ENCODE data around the gene RGS4. TPM values are rescaled to one million over a fixed set of nuclear protein-coding genes. Genes with fewer than 3 reads are reported as not detected.
A peak's percentile ranks its signal among the peaks of the same experiment; 100 is the strongest.

RGS4 gene
- 15.6 TPM for polyA plus RNA-seq (2013, experiment 1 of 2)
- polyA plus RNA-seq (2013, experiment 2 of 2) = 14.8 TPM

DNA sequence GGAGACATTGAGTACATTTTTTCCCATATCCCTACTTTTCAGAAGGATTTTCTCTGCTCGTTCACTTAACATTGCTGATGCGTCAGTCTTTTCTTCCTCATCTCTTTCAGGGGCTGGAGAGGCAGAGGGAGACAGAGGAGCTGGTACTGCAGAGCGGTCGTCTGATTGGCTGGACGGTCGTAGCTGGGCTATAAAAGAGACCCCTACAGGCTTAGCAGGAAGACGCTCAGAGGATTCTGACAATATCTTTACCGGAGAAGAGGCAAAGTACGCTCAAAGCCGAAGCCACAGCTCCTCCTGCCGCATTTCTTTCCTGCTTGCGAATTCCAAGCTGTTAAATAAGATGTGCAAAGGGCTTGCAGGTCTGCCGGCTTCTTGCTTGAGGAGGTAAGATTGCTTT, at the start of gene RGS4:
Gene RGS4 (plus strand): TSS at position 220 of the 400 bp plus-strand sequence. CDS start 124 bp downstream, at position 344.
- H3K4me1 ChIP-seq (ENCODE audit: control insufficient read depth, insufficient read depth, low read depth, low read length) = no peaks in the 10 kb centered on the region
- peak; percentile 94 for DNase-seq
- no peak within 1 kb of the TSS for H4K8ac ChIP-seq (ENCODE audit: low read length)
- H3K14ac ChIP-seq (ENCODE audit: low read length in 2 of 2) = no peak within 1 kb of the TSS
- peaks cover under 1% of the 10 kb centered on the region for H3K79me1 ChIP-seq (replicated peaks; ENCODE audit: low read length, poor library complexity, severe bottlenecking)
- H3K36me3 ChIP-seq (ENCODE audit: control insufficient read depth in 1 of 2, insufficient read depth in 2 of 2, low read depth in 1 of 2, low read length in 2 of 2) = peaks cover 2 to 20% of the 10 kb centered on the region in 2 experiments
- H3K9me3 ChIP-seq (ENCODE audit: control insufficient read depth, low read length) = no peaks in the 10 kb centered on the region
- no peak within 1 kb of the TSS for H3K4ac ChIP-seq (ENCODE audit: low read depth in 1 of 2, low read length in 2 of 2)
- no peak within 1 kb of the TSS for H2AFZ ChIP-seq (ENCODE audit: low read depth, low read length)
- no peaks in the 10 kb centered on the region for H3K27me3 ChIP-seq (ENCODE audit: control insufficient read depth in 1 of 2, insufficient read depth in 1 of 2, low read length in 2 of 2)
- no peak within 1 kb of the TSS for H2BK15ac ChIP-seq (ENCODE audit: low read depth, poor library complexity, severe bottlenecking)
- no peak within 1 kb of the TSS for H2AK5ac ChIP-seq (ENCODE audit: low read length, severe bottlenecking)
- H2BK12ac ChIP-seq (ENCODE audit: low read length in 2 of 2) = no peak within 1 kb of the TSS
- peak within 1 kb of the TSS; percentile 59 for H3K4me2 ChIP-seq (ENCODE audit: low read length, poor library complexity, severe bottlenecking)
- H4K91ac ChIP-seq (ENCODE audit: low read length) = no peak within 1 kb of the TSS
- peak within 1 kb of the TSS in 1 of 2 experiments; percentile 93 for H3K4me3 ChIP-seq (ENCODE audit: insufficient read depth in 1 of 2, low read depth in 1 of 2, low read length in 2 of 2)
- no peak within 1 kb of the TSS for H2BK5ac ChIP-seq (ENCODE audit: low read depth, low read length, poor library complexity, severe bottlenecking)
- H2BK120ac ChIP-seq (ENCODE audit: low read depth, low read length) = no peak within 1 kb of the TSS
- H3K23ac ChIP-seq (ENCODE audit: low read length in 2 of 2) = no peak within 1 kb of the TSS
- H3K18ac ChIP-seq (ENCODE audit: low read depth in 1 of 2, low read length in 2 of 2) = no peak within 1 kb of the TSS
- peak within 1 kb of the TSS; percentile 97 for H3K9ac ChIP-seq (ENCODE audit: low read length)
- WGBS = 0% methylated on average over 10 of the region's 13 CpGs
- H3K27ac ChIP-seq (ENCODE audit: low read length, poor library complexity, severe bottlenecking) = peak within 1 kb of the TSS; percentile 39

GRCh38 chr1:163022129-163022528, 47.0 kb upstream of the RGS4 start:
- no peak for DNase-seq
- Histone ChIP-seq H4K8ac (ENCODE audit: low read length) (no peak overlapping the region), H2AFZ (ENCODE audit: low read depth, low read length) (no peak overlapping the region), H3K4me3 (ENCODE audit: insufficient read depth in 1 of 2, low read depth in 1 of 2, low read length in 2 of 2) (peak overlapping the region in 1 of 2 experiments; percentile 27), H3K9ac (ENCODE audit: low read length) (no peak overlapping the region), H3K79me1 (replicated peaks; ENCODE audit: low read length, poor library complexity, severe bottlenecking) (no peaks in the 10 kb centered on the region), H2BK5ac (ENCODE audit: low read depth, low read length, poor library complexity, severe bottlenecking) (no peak overlapping the region), H3K23ac (ENCODE audit: low read length in 2 of 2) (no peak overlapping the region), H2AK5ac (ENCODE audit: low read length, severe bottlenecking) (no peak overlapping the region), H3K4me1 (ENCODE audit: control insufficient read depth, insufficient read depth, low read depth, low read length) (no peaks in the 10 kb centered on the region), H3K27me3 (ENCODE audit: control insufficient read depth in 1 of 2, insufficient read depth in 1 of 2, low read length in 2 of 2) (no peaks in the 10 kb centered on the region), H2BK120ac (ENCODE audit: low read depth, low read length) (no peak overlapping the region), H4K91ac (ENCODE audit: low read length) (no peak overlapping the region), H2BK12ac (ENCODE audit: low read length in 2 of 2) (no peak overlapping the region), H3K4me2 (ENCODE audit: low read length, poor library complexity, severe bottlenecking) (no peak overlapping the region), H3K36me3 (ENCODE audit: control insufficient read depth in 1 of 2, insufficient read depth in 2 of 2, low read depth in 1 of 2, low read length in 2 of 2) (peaks cover 0 to 5% of the 10 kb centered on the region in 2 experiments), H3K4ac (ENCODE audit: low read depth in 1 of 2, low read length in 2 of 2) (no peak overlapping the region), H2BK15ac (ENCODE audit: low read depth, poor library complexity, severe bottlenecking) (no peak overlapping the region), H3K18ac (ENCODE audit: low read depth in 1 of 2, low read length in 2 of 2) (no peak overlapping the region), H3K27ac (ENCODE audit: low read length, poor library complexity, severe bottlenecking) (no peak overlapping the region), H3K14ac (ENCODE audit: low read length in 2 of 2) (no peak overlapping the region), H3K9me3 (ENCODE audit: control insufficient read depth, low read length) (peaks cover 40% of the 10 kb centered on the region)

- Histone ChIP-seq H3K79me1 (replicated peaks; ENCODE audit: low read length, poor library complexity, severe bottlenecking) (no peaks in the 10 kb centered on the region), H3K14ac (ENCODE audit: low read length in 2 of 2) (no peak overlapping the region), H2BK12ac (ENCODE audit: low read length in 2 of 2) (no peak overlapping the region), H3K9me3 (ENCODE audit: control insufficient read depth, low read length) (peaks cover 19% of the 10 kb centered on the region), H3K36me3 (ENCODE audit: control insufficient read depth in 1 of 2, insufficient read depth in 2 of 2, low read depth in 1 of 2, low read length in 2 of 2) (peaks cover 0 to 5% of the 10 kb centered on the region in 2 experiments), H2AK5ac (ENCODE audit: low read length, severe bottlenecking) (no peak overlapping the region), H2BK5ac (ENCODE audit: low read depth, low read length, poor library complexity, severe bottlenecking) (no peak overlapping the region), H3K4ac (ENCODE audit: low read depth in 1 of 2, low read length in 2 of 2) (no peak overlapping the region), H3K4me1 (ENCODE audit: control insufficient read depth, insufficient read depth, low read depth, low read length) (no peaks in the 10 kb centered on the region), H3K9ac (ENCODE audit: low read length) (no peak overlapping the region), H3K27me3 (ENCODE audit: control insufficient read depth in 1 of 2, insufficient read depth in 1 of 2, low read length in 2 of 2) (no peaks in the 10 kb centered on the region), H3K18ac (ENCODE audit: low read depth in 1 of 2, low read length in 2 of 2) (no peak overlapping the region), H2BK120ac (ENCODE audit: low read depth, low read length) (no peak overlapping the region), H4K91ac (ENCODE audit: low read length) (no peak overlapping the region), H2BK15ac (ENCODE audit: low read depth, poor library complexity, severe bottlenecking) (no peak overlapping the region), H3K23ac (ENCODE audit: low read length in 2 of 2) (no peak overlapping the region), H3K4me2 (ENCODE audit: low read length, poor library complexity, severe bottlenecking) (no peak overlapping the region), H2AFZ (ENCODE audit: low read depth, low read length) (no peak overlapping the region), H3K4me3 (ENCODE audit: insufficient read depth in 1 of 2, low read depth in 1 of 2, low read length in 2 of 2) (no peak overlapping the region), H4K8ac (ENCODE audit: low read length) (no peak overlapping the region), H3K27ac (ENCODE audit: low read length, poor library complexity, severe bottlenecking) (no peak overlapping the region)
- DNase-seq = no peak
Observed at GRCh38 chr1:163027610-163028009, 41.6 kb upstream of the RGS4 start.

GRCh38 chr1:163029901-163030300, 39.3 kb upstream of the RGS4 start:
- H4K91ac ChIP-seq (ENCODE audit: low read length) = no peak overlapping the region
- no peak overlapping the region for H3K4me2 ChIP-seq (ENCODE audit: low read length, poor library complexity, severe bottlenecking)
- H3K4me3 ChIP-seq (ENCODE audit: insufficient read depth in 1 of 2, low read depth in 1 of 2, low read length in 2 of 2) = no peak overlapping the region
- no peaks in the 10 kb centered on the region for H3K9me3 ChIP-seq (ENCODE audit: control insufficient read depth, low read length)
- no peak overlapping the region for H3K4ac ChIP-seq (ENCODE audit: low read depth in 1 of 2, low read length in 2 of 2)
- no peak overlapping the region for H2BK12ac ChIP-seq (ENCODE audit: low read length in 2 of 2)
- DNase-seq = no peak
- no peak overlapping the region for H3K18ac ChIP-seq (ENCODE audit: low read depth in 1 of 2, low read length in 2 of 2)
- no peaks in the 10 kb centered on the region for H3K36me3 ChIP-seq (ENCODE audit: control insufficient read depth in 1 of 2, insufficient read depth in 2 of 2, low read depth in 1 of 2, low read length in 2 of 2)
- H4K8ac ChIP-seq (ENCODE audit: low read length) = no peak overlapping the region
- no peak overlapping the region for H3K14ac ChIP-seq (ENCODE audit: low read length in 2 of 2)
- WGBS = 88% methylated on average over 3 of the region's 5 CpGs
- H3K27me3 ChIP-seq (ENCODE audit: control insufficient read depth in 1 of 2, insufficient read depth in 1 of 2, low read length in 2 of 2) = no peaks in the 10 kb centered on the region
- H2BK120ac ChIP-seq (ENCODE audit: low read depth, low read length) = no peak overlapping the region
- H2AK5ac ChIP-seq (ENCODE audit: low read length, severe bottlenecking) = no peak overlapping the region
- no peak overlapping the region for H2AFZ ChIP-seq (ENCODE audit: low read depth, low read length)
- H3K79me1 ChIP-seq (replicated peaks; ENCODE audit: low read length, poor library complexity, severe bottlenecking) = no peaks in the 10 kb centered on the region
- no peak overlapping the region for H2BK5ac ChIP-seq (ENCODE audit: low read depth, low read length, poor library complexity, severe bottlenecking)
- no peak overlapping the region for H3K23ac ChIP-seq (ENCODE audit: low read length in 2 of 2)
- H2BK15ac ChIP-seq (ENCODE audit: low read depth, poor library complexity, severe bottlenecking) = no peak overlapping the region
- peaks cover 2% of the 10 kb centered on the region for H3K4me1 ChIP-seq (ENCODE audit: control insufficient read depth, insufficient read depth, low read depth, low read length)
- H3K27ac ChIP-seq (ENCODE audit: low read length, poor library complexity, severe bottlenecking) = no peak overlapping the region
- no peak overlapping the region for H3K9ac ChIP-seq (ENCODE audit: low read length)

Measured in mesenchymal stem cell (in vitro differentiated cells and primary cell).